ENCODE results near the gene HMCN2. TPM values are rescaled to one million over a fixed set of nuclear protein-coding genes. Genes with fewer than 3 reads are reported as not detected.

Gene HMCN2
- total RNA-seq, 1 donor from 2014 or later, result not detected

DNA sequence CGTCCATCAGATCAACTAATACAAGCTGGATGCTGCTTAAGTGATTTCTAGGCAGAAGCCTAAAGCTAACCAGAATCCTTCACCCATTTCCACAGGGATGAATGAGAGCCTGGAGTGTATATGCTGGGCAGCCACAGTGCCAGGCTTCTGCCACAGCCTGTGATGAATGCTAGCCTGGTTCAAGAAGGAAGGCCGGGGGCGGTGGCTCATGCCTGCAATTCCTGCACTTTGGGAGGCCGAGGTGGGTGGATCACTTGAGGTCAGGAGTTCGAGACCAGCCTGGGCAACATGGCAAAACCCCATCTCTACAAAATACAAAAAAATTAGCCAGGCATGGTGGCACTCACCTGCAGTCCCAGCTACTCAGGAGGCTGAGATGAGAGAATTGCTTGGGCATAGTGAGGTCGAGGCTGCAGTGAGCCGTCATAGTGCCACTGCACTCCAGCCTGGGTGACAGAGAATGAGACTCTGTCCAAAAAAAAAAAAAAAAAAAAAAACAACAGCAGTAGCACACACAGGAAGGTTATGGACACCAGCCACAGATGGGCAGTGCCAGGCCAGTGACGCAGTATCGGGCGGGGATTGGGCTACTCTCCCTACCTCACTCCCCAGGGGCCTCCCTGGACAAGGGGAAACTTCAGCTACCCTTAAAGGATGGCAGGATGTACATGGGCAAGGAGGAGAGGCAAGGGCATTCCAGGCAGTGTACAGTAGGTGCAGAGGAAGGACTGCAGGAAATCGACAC, 23.1 kb upstream of the HMCN2 start:
- Mint-ChIP-seq H3K36me3 (ENCODE audit: low read depth) (no peaks in the 10 kb centered on the region), H3K27me3 (peaks cover 3% of the 10 kb centered on the region), H3K4me1 (peaks cover 32% of the 10 kb centered on the region), H3K4me3 (no peak overlapping the region), H3K9me3 (no peaks in the 10 kb centered on the region), H3K27ac (peak overlapping the region; percentile 50)
- TF ChIP-seq, protein P1, sequence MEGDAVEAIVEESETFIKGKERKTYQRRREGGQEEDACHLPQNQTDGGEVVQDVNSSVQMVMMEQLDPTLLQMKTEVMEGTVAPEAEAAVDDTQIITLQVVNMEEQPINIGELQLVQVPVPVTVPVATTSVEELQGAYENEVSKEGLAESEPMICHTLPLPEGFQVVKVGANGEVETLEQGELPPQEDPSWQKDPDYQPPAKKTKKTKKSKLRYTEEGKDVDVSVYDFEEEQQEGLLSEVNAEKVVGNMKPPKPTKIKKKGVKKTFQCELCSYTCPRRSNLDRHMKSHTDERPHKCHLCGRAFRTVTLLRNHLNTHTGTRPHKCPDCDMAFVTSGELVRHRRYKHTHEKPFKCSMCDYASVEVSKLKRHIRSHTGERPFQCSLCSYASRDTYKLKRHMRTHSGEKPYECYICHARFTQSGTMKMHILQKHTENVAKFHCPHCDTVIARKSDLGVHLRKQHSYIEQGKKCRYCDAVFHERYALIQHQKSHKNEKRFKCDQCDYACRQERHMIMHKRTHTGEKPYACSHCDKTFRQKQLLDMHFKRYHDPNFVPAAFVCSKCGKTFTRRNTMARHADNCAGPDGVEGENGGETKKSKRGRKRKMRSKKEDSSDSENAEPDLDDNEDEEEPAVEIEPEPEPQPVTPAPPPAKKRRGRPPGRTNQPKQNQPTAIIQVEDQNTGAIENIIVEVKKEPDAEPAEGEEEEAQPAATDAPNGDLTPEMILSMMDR (IDR thresholded peaks at IDR 0.05), result no peak
- ChIA-PET POLR2A (interaction anchor here (0.8 kb wide), 1 partner anchor 440 kb away, joined by 6 read pairs; no protein-coding TSS in a partner anchor), CTCF (interaction anchor here (0.6 to 10.6 kb wide), 3 partner anchors 9 to 136 kb away, joined by 3 to 108 read pairs (median 7); no protein-coding TSS in a partner anchor)
- ATAC-seq (ENCODE audit: low read depth), result no peak
- no peak for DNase-seq
- intact Hi-C loops (cut with micrococcal nuclease), result loop anchor here (5.0 to 10.0 kb wide), 6 partner anchors 100 to 1098 kb away; partner anchors contain the start of gene GPR107

- ATAC-seq (ENCODE audit: low read depth), result peak; percentile 40
- peak; percentile 72 for DNase-seq
- Mint-ChIP-seq H3K4me1 (peaks cover 32% of the 10 kb centered on the region), H3K27ac (peak overlapping the region; percentile 50), H3K36me3 (ENCODE audit: low read depth) (no peaks in the 10 kb centered on the region), H3K27me3 (peaks cover 3% of the 10 kb centered on the region), H3K4me3 (peak overlapping the region; percentile 59), H3K9me3 (no peaks in the 10 kb centered on the region)
- intact Hi-C loops (cut with micrococcal nuclease), result loop anchor here (5.0 to 10.0 kb wide), 6 partner anchors 99 to 1098 kb away; partner anchors contain the start of gene GPR107
- CTCF ChIA-PET, result interaction anchor here (0.6 to 10.6 kb wide), 3 partner anchors 9 to 136 kb away, joined by 3 to 108 read pairs (median 7); no protein-coding TSS in a partner anchor
- POLR2A ChIA-PET, result no interaction called here
- TF ChIP-seq, protein P1 (IDR thresholded peaks at IDR 0.05), result peak; percentile 33
Measured at GRCh38 chr9:130243015-130243881, 22.3 kb upstream of the HMCN2 start.

DNA sequence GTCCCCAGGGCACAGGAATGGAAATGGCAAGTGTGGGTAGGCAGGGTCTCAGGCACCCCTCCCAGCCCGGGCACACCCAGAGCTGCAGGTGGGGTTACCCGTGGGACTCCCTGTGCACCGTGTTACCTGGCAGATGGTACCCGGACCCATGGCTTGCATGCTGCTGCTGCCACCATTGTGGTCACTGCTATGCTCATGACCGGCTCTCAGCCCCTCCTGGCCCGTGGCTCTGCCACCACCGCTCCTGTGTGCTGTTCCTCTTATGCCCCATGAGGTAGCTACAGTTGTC, 21.7 kb upstream of the HMCN2 start:
- ChIA-PET POLR2A (no interaction called here), CTCF (interaction anchor here (2.2 to 10.6 kb wide), 2 partner anchors 8 to 137 kb away, joined by 7 to 108 read pairs; no protein-coding TSS in a partner anchor)
- no peak for DNase-seq
- Mint-ChIP-seq H3K4me1 (peaks cover 29% of the 10 kb centered on the region), H3K4me3 (no peak overlapping the region), H3K36me3 (ENCODE audit: low read depth) (no peaks in the 10 kb centered on the region), H3K27me3 (peaks cover 4% of the 10 kb centered on the region), H3K27ac (no peak overlapping the region), H3K9me3 (no peaks in the 10 kb centered on the region)
- intact Hi-C loops (cut with micrococcal nuclease), result loop anchor here (5.0 to 10.0 kb wide), 6 partner anchors 98 to 1099 kb away; partner anchors contain the start of gene GPR107
- TF ChIP-seq, protein P1 (IDR thresholded peaks at IDR 0.05), result no peak
- ATAC-seq (ENCODE audit: low read depth), result no peak

DNA sequence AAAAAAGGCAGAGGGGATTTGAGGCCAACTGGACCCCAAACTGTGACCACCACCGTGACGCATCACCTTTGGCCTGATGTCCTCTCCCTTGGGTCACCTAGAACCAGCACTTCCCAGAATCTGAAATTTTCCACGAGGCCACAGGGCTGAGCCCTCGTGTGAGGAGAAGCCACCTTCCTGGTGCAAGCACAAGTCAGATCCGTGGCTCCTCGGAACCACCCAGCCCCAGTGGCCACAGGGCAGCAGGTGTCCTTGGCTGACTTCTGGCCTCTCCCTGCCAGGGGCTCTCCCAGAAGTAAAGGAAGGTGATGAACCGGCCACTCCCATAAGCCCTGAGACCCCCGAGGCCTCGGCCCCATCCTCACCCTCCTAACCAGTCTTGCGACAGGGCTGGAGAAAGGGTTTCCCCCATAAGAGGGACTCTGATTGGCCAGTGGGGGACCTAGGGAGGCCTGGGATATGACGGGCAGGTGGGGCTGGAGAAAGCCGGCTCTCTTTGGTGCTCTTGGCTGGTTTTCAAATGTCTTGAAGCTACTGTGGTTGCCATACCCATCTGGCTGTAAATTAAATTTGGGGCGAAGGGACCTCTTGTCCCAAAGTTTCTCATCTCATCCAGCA, 20.9 kb upstream of the HMCN2 start:
- TF ChIP-seq, protein P1 (IDR thresholded peaks at IDR 0.05), result no peak
- no peak overlapping the region for H3K27ac Mint-ChIP-seq
- H3K4me3 Mint-ChIP-seq, result no peak overlapping the region
- intact Hi-C loops (cut with micrococcal nuclease), result loop anchor here (5.0 to 10.0 kb wide), 6 partner anchors 98 to 1100 kb away; partner anchors contain the start of gene GPR107
- H3K27me3 Mint-ChIP-seq, result peaks cover 4% of the 10 kb centered on the region
- no peaks in the 10 kb centered on the region for H3K9me3 Mint-ChIP-seq
- ChIA-PET POLR2A (no interaction called here), CTCF (interaction anchor here (1.4 to 10.6 kb wide), 2 partner anchors 8 to 138 kb away, joined by 5 to 108 read pairs; no protein-coding TSS in a partner anchor)
- no peaks in the 10 kb centered on the region for H3K36me3 Mint-ChIP-seq (ENCODE audit: low read depth)
- DNase-seq (no peak), ATAC-seq (ENCODE audit: low read depth) (no peak)
- H3K4me1 Mint-ChIP-seq, result peaks cover 22% of the 10 kb centered on the region

All from activated B cell treated with CpG ODN at 0.5 μM for 24 hours (primary cell).